ENCODE measurements around the gene WIPF3. TPM values are rescaled to one million over a fixed set of nuclear protein-coding genes. Genes with fewer than 3 reads are reported as not detected.
"Not testable (repeated sequence)": the region's sequence is repeated elsewhere in the genome, so short reads cannot be mapped to it uniquely, and the experiment has no call there.

Gene WIPF3
- total RNA-seq, 1 donor from 2014 or later: not detected

GRCh38 chr7:29950480-29950879 is 144.2 kb downstream of the WIPF3 start:
- Mint-ChIP-seq H3K4me3 (no peak overlapping the region), H3K9me3 (peaks cover 3% of the 10 kb centered on the region), H3K27ac (no peak overlapping the region)

GRCh38 chr7:29951206-29951605 is 144.9 kb downstream of the WIPF3 start:
- Mint-ChIP-seq H3K9me3 (peaks cover 3% of the 10 kb centered on the region), H3K36me3 (ENCODE audit: low read depth) (no peaks in the 10 kb centered on the region), H3K4me1 (ENCODE audit: low read depth) (peaks cover 7% of the 10 kb centered on the region), H3K27me3 (ENCODE audit: insufficient read depth) (no peaks in the 10 kb centered on the region), H3K4me3 (no peak overlapping the region), H3K27ac (no peak overlapping the region)
- intact Hi-C loops (cut with micrococcal nuclease): no loop called here
- no peak for DNase-seq (ENCODE audit: low spot score)

More at GRCh38 chr7:29950480-29950879, 144.2 kb downstream of the WIPF3 start:
- DNase-seq (ENCODE audit: low spot score): no peak
- H3K27me3 Mint-ChIP-seq (ENCODE audit: insufficient read depth): no peaks in the 10 kb centered on the region
- no peaks in the 10 kb centered on the region for H3K36me3 Mint-ChIP-seq (ENCODE audit: low read depth)
- no peaks in the 10 kb centered on the region for H3K4me1 Mint-ChIP-seq (ENCODE audit: low read depth)
- intact Hi-C loops (cut with micrococcal nuclease): no loop called here

- H3K27ac Mint-ChIP-seq: no peak overlapping the region
- no peak for DNase-seq (ENCODE audit: low spot score)
- intact Hi-C loops (cut with micrococcal nuclease): no loop called here
- H3K9me3 Mint-ChIP-seq: peaks cover 3% of the 10 kb centered on the region
- H3K4me3 Mint-ChIP-seq: no peak overlapping the region
- peaks cover 18% of the 10 kb centered on the region for H3K4me1 Mint-ChIP-seq (ENCODE audit: low read depth)
- H3K27me3 Mint-ChIP-seq (ENCODE audit: insufficient read depth): peaks cover 2% of the 10 kb centered on the region
- no peaks in the 10 kb centered on the region for H3K36me3 Mint-ChIP-seq (ENCODE audit: low read depth)
Observed at GRCh38 chr7:29953726-29954347, 147.5 kb downstream of the WIPF3 start.

GRCh38 chr7:29955075-29955792 is 148.9 kb downstream of the WIPF3 start:
- intact Hi-C loops (cut with micrococcal nuclease): no loop called here
- H3K9me3 Mint-ChIP-seq: peaks cover 3% of the 10 kb centered on the region
- DNase-seq (ENCODE audit: low spot score): no peak
- no peak overlapping the region for H3K4me3 Mint-ChIP-seq
- H3K27ac Mint-ChIP-seq: no peak overlapping the region
- H3K36me3 Mint-ChIP-seq (ENCODE audit: low read depth): no peaks in the 10 kb centered on the region
- peaks cover 18% of the 10 kb centered on the region for H3K4me1 Mint-ChIP-seq (ENCODE audit: low read depth)
- H3K27me3 Mint-ChIP-seq (ENCODE audit: insufficient read depth): peaks cover 2% of the 10 kb centered on the region

- intact Hi-C loops (cut with micrococcal nuclease): no loop called here
- Mint-ChIP-seq H3K4me1 (ENCODE audit: low read depth) (peaks cover 18% of the 10 kb centered on the region), H3K27ac (no peak overlapping the region), H3K36me3 (ENCODE audit: low read depth) (no peaks in the 10 kb centered on the region), H3K4me3 (no peak overlapping the region), H3K27me3 (ENCODE audit: insufficient read depth) (peaks cover 2% of the 10 kb centered on the region), H3K9me3 (peaks cover 3% of the 10 kb centered on the region)
- no peak for DNase-seq (ENCODE audit: low spot score)
Observed at GRCh38 chr7:29955799-29956486, 149.6 kb downstream of the WIPF3 start.

DNA sequence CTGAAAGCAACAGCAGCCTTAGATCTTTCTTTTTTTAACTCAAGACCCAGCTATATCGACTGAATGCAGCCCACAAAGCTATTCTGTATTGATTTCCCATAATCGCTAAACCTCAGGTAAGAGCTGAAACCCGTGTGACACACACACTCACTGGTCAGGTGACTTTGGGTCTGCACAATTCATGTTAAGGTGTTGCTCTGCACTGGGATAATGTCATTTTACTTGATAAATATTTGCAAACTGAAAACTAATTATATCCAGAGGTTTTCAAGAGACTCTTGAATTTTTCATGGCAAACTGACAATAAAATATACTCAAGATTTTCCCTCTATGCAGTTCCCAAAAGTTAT is 150.2 kb downstream of the WIPF3 start:
- H3K4me3 Mint-ChIP-seq: no peak overlapping the region
- H3K27me3 Mint-ChIP-seq (ENCODE audit: insufficient read depth): peaks cover 2% of the 10 kb centered on the region
- H3K36me3 Mint-ChIP-seq (ENCODE audit: low read depth): no peaks in the 10 kb centered on the region
- H3K9me3 Mint-ChIP-seq: no peaks in the 10 kb centered on the region
- no peak overlapping the region for H3K27ac Mint-ChIP-seq
- DNase-seq (ENCODE audit: low spot score): no peak
- intact Hi-C loops (cut with micrococcal nuclease): no loop called here
- peaks cover 18% of the 10 kb centered on the region for H3K4me1 Mint-ChIP-seq (ENCODE audit: low read depth)

DNA sequence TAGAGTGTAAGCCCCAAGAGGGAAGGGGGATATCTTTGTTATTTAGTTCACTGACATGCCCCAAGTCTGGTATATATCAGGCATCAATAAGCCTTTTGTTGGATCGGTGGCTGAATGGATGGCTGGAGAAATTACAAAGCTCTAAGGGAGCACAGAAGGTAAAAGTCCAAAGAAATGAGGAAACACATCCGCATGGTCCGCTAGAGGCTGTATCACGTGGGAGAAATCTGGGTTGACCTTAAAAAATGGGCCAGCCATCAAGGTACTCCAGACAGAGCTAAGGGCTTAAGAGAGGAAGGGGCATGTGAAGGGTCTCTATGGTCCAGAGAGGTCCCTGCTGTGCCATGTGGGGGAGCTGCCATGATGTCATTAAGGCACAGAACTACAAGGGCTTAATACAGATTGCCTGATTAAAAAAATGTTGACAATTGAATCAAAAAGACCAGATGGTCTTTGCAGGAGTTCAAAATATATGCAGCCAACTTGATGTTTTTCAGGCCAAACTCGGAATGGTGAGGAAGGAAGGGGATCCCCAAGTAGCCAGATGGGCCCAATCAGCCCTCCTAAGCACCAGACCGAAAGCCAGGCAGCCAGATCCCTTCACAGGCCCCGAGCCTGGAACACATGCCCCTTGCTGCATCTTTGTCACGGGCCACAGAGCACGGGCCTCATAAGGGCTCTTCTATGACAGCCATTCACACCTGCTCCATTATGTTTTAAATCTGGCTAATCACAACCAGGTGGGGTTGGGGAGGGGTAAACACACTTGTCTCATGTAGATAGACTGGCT is 151.4 kb downstream of the WIPF3 start:
- peaks cover 2% of the 10 kb centered on the region for H3K27me3 Mint-ChIP-seq (ENCODE audit: insufficient read depth)
- intact Hi-C loops (cut with micrococcal nuclease): no loop called here

GRCh38 chr7:29958667-29959358 is 152.5 kb downstream of the WIPF3 start:
- no peak overlapping the region for H3K4me3 Mint-ChIP-seq
- intact Hi-C loops (cut with micrococcal nuclease): no loop called here
- no peaks in the 10 kb centered on the region for H3K9me3 Mint-ChIP-seq
- no peak for DNase-seq (ENCODE audit: low spot score)
- H3K36me3 Mint-ChIP-seq (ENCODE audit: low read depth): no peaks in the 10 kb centered on the region
- H3K27me3 Mint-ChIP-seq (ENCODE audit: insufficient read depth): peaks cover 5% of the 10 kb centered on the region
- H3K27ac Mint-ChIP-seq: no peak overlapping the region
- peaks cover 18% of the 10 kb centered on the region for H3K4me1 Mint-ChIP-seq (ENCODE audit: low read depth)

More for the DNA sequence above, 151.4 kb downstream of the WIPF3 start:
- peaks cover 18% of the 10 kb centered on the region for H3K4me1 Mint-ChIP-seq (ENCODE audit: low read depth)
- H3K4me3 Mint-ChIP-seq: no peak overlapping the region
- no peak for DNase-seq (ENCODE audit: low spot score)
- no peak overlapping the region for H3K27ac Mint-ChIP-seq
- no peaks in the 10 kb centered on the region for H3K9me3 Mint-ChIP-seq
- H3K36me3 Mint-ChIP-seq (ENCODE audit: low read depth): no peaks in the 10 kb centered on the region

DNA sequence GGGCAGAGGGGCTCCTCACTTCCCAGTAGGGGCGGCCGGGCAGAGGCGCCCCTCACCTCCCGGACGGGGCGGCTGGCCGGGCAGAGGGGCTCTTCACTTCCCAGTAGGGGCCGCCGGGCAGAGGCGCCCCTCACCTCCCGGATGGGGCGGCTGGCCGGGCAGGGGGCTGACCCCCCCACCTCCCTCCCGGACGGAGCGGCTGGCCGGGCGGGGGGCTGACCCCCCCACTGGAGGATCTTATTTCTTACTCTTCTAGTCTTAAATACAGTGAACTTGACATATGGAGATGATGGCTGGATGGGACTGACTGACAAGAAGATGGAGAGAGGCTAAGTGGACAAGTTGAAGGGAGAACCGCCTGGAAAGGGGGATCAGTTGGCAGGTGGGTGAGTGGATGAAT is 155.3 kb downstream of the WIPF3 start:
- H3K27ac Mint-ChIP-seq; H3K27me3 Mint-ChIP-seq (ENCODE audit: insufficient read depth); H3K4me3 Mint-ChIP-seq; H3K4me1 Mint-ChIP-seq (ENCODE audit: low read depth); intact Hi-C loops (cut with micrococcal nuclease); DNase-seq (ENCODE audit: low spot score); H3K36me3 Mint-ChIP-seq (ENCODE audit: low read depth); H3K9me3 Mint-ChIP-seq: not testable (repeated sequence)

GRCh38 chr7:29962035-29962434 is 155.7 kb downstream of the WIPF3 start:
- no peak overlapping the region for H3K4me3 Mint-ChIP-seq
- intact Hi-C loops (cut with micrococcal nuclease): no loop called here
- H3K36me3 Mint-ChIP-seq (ENCODE audit: low read depth): no peaks in the 10 kb centered on the region
- H3K9me3 Mint-ChIP-seq: no peaks in the 10 kb centered on the region
- no peak overlapping the region for H3K27ac Mint-ChIP-seq
- peaks cover 7% of the 10 kb centered on the region for H3K4me1 Mint-ChIP-seq (ENCODE audit: low read depth)
- peaks cover 11% of the 10 kb centered on the region for H3K27me3 Mint-ChIP-seq (ENCODE audit: insufficient read depth)
- no peak for DNase-seq (ENCODE audit: low spot score)

GRCh38 chr7:29965030-29965429 is 158.7 kb downstream of the WIPF3 start:
- H3K27ac Mint-ChIP-seq: no peak overlapping the region
- H3K4me1 Mint-ChIP-seq (ENCODE audit: low read depth): no peaks in the 10 kb centered on the region
- no peaks in the 10 kb centered on the region for H3K36me3 Mint-ChIP-seq (ENCODE audit: low read depth)
- H3K27me3 Mint-ChIP-seq (ENCODE audit: insufficient read depth): peaks cover 14% of the 10 kb centered on the region
- intact Hi-C loops (cut with micrococcal nuclease): no loop called here
- H3K4me3 Mint-ChIP-seq: no peak overlapping the region
- no peak for DNase-seq (ENCODE audit: low spot score)
- H3K9me3 Mint-ChIP-seq: no peaks in the 10 kb centered on the region

Measured in activated T-helper 1 cell treated with anti-CD3 and anti-CD28 coated beads, Interleukin-12 subunit alpha, Interleukin-12 subunit beta, Interleukin-2, Interleukin-4 antibody, amounts not matched to agents 30 ng/mL and 10 ng/mL and 1 ng/mL, durations not matched to agents 14 hours and 24 hours and 36 hours (primary cell).